Measurements from ENCODE around the gene HFE. TPM values are rescaled to one million over a fixed set of nuclear protein-coding genes. Genes with fewer than 3 reads are reported as not detected.

The HFE gene
- total and polyA plus RNA-seq, 2 of the 13 experiments (the other 11 are each of a cell fraction or from before 2014, with no cell fraction given) = 3.7 to 6.3 TPM

- TF ChIP-seq MYPOP (CRISPR knock-in tag; IDR thresholded peaks at IDR 0.05) (peak; percentile 95), ZNF878 (CRISPR knock-in tag; IDR thresholded peaks at IDR 0.05) (peak; percentile 92), KDM6A (CRISPR knock-in tag; IDR thresholded peaks at IDR 0.05; ENCODE audit: low read depth) (no peak), THRA (CRISPR knock-in tag; IDR thresholded peaks at IDR 0.05; ENCODE audit: borderline replicate concordance) (peak; percentile 41; the same call in 1 of the 2 replicates), ZNF83 (CRISPR knock-in tag; IDR thresholded peaks at IDR 0.05; ENCODE audit: borderline replicate concordance) (peak; percentile 88), REST (IDR thresholded peaks at IDR 0.05; ENCODE audit: borderline replicate concordance in 1 of 2, low read depth in 1 of 2, low read length in 2 of 2) (peak in 1 of 2 experiments; percentile 73; a peak in 2 of 4 replicates), ZKSCAN8 (CRISPR knock-in tag; IDR thresholded peaks at IDR 0.05; ENCODE audit: borderline replicate concordance) (0 out of 2 replicates have a peak, but pooled peaks have one; percentile 29), ZNF20 (CRISPR knock-in tag; IDR thresholded peaks at IDR 0.05) (peak; percentile 13; the same call in 1 of the 2 replicates), NKX3-1 (CRISPR knock-in tag; IDR thresholded peaks at IDR 0.05) (peak; percentile 94), ZMAT5 (CRISPR knock-in tag; IDR thresholded peaks at IDR 0.05; ENCODE audit: borderline replicate concordance, low read depth) (0 out of 2 replicates have a peak, but pooled peaks have one; percentile 70), ATF2 (CRISPR knock-in tag; IDR thresholded peaks at IDR 0.05) (peak; percentile 90; the same call in 1 of the 2 replicates), MTF1 (CRISPR knock-in tag; IDR thresholded peaks at IDR 0.05) (peak; percentile 42), GMEB2 (CRISPR knock-in tag; IDR thresholded peaks at IDR 0.05; ENCODE audit: low read depth) (0 out of 2 replicates have a peak, but pooled peaks have one; percentile 9), KLF9 (CRISPR knock-in tag; IDR thresholded peaks at IDR 0.05; ENCODE audit: low read depth) (0 out of 2 replicates have a peak, but pooled peaks have one; percentile 42), ELF3 (CRISPR knock-in tag; IDR thresholded peaks at IDR 0.05) (peak; percentile 65; the same call in 1 of the 2 replicates), PAX8 (CRISPR knock-in tag; IDR thresholded peaks at IDR 0.05; ENCODE audit: borderline replicate concordance) (no peak), ATF7-NPFF (CRISPR knock-in tag; IDR thresholded peaks at IDR 0.05; ENCODE audit: low read depth) (0 out of 2 replicates have a peak, but pooled peaks have one; percentile 41)
Measured at GRCh38 chr6:26055719-26056582, 31.3 kb upstream of the HFE start (continued).
